Bronchial epithelial cell (primary cell): ENCODE measurements around the gene PTPN5. TPM values are rescaled to one million over a fixed set of nuclear protein-coding genes. Genes with fewer than 3 reads are reported as not detected.
A peak's percentile ranks its signal among the peaks of the same experiment; 100 is the strongest.

Source experiments
- DNase-seq: peaks from one replicate; pipeline ENCODE4 v3.0.0-alpha.2; 2010; ENCODE audit warnings: low read depth
- FAIRE-seq: peaks from 2 replicates; lab custom pipeline; 2011; peaks lifted over from hg19 to GRCh38; lab: Jason Lieb, UNC
- H3K27me3 ChIP-seq: 2 replicates; pipeline ENCODE4 v1.5.1; 2011; ENCODE audit warnings: low read length; ENCODE audit not compliant: control insufficient read depth, insufficient read depth
- H3K36me3 ChIP-seq: 2 replicates; pipeline ENCODE4 v1.5.1; 2011; ENCODE audit warnings: low read length; ENCODE audit not compliant: control insufficient read depth, insufficient read depth
- H3K4me3 ChIP-seq: 2 replicates; pipeline ENCODE4 v1.5.1; 2011; ENCODE audit warnings: mild to moderate bottlenecking, low read depth, low read length, control low read depth
- CTCF ChIP-seq: IDR thresholded peaks from 2 replicates; pipeline ENCODE4 v1.5.1; 2011; ENCODE audit warnings: mild to moderate bottlenecking, moderate library complexity, low read length, control low read depth, inconsistent platforms; ENCODE audit not compliant: insufficient read depth, severe bottlenecking
- total RNA-seq: library from RNA; depleted of rRNA; stranded (reverse); fragments of >200 nt; gene quantifications from 2 replicates; pipeline ENCODE4 v1.2.1, GENCODE V29; 2014

The PTPN5 gene
- total RNA-seq, 1 donor from 2014 or later, result not detected

GRCh38 chr11:18776324-18776723 is 15.3 kb downstream of the PTPN5 start:
- peak; percentile 55 for FAIRE-seq

GRCh38 chr11:18775492-18776292 is 15.9 kb downstream of the PTPN5 start:
- H3K4me3 ChIP-seq, result no peak overlapping the region
- DNase-seq, result peak; percentile 56
- FAIRE-seq, result peak; percentile 55
- H3K36me3 ChIP-seq, result no peaks in the 10 kb centered on the region
- peak; percentile 92 for TF ChIP-seq CTCF
- H3K27me3 ChIP-seq, result no peaks in the 10 kb centered on the region

More at GRCh38 chr11:18776324-18776723, 15.3 kb downstream of the PTPN5 start:
- Histone ChIP-seq H3K36me3 (no peaks in the 10 kb centered on the region), H3K27me3 (no peaks in the 10 kb centered on the region), H3K4me3 (no peak overlapping the region)
- TF ChIP-seq CTCF, result no peak
- no peak for DNase-seq

GRCh38 chr11:18774801-18775200 is 16.8 kb downstream of the PTPN5 start:
- Histone ChIP-seq H3K4me3 (no peak overlapping the region), H3K27me3 (no peaks in the 10 kb centered on the region), H3K36me3 (no peaks in the 10 kb centered on the region)
- DNase-seq (no peak), FAIRE-seq (no peak)
- no peak for TF ChIP-seq CTCF

- DNase-seq (no peak), FAIRE-seq (no peak)
- no peaks in the 10 kb centered on the region for H3K27me3 ChIP-seq
- H3K36me3 ChIP-seq, result no peaks in the 10 kb centered on the region
- H3K4me3 ChIP-seq, result no peak overlapping the region
- no peak for TF ChIP-seq CTCF
These were observed 17.9 kb downstream of the PTPN5 start for GRCh38 chr11:18773681-18774080.

GRCh38 chr11:18773104-18773503 is 18.5 kb downstream of the PTPN5 start:
- FAIRE-seq, result no peak
- Histone ChIP-seq H3K4me3 (no peak overlapping the region), H3K36me3 (no peaks in the 10 kb centered on the region), H3K27me3 (no peaks in the 10 kb centered on the region)
- no peak for TF ChIP-seq CTCF
- no peak for DNase-seq
